PC-3 (cell line): ENCODE measurements around the gene SPPL2B.

ENCODE experiments used
- EZH2 ChIP-seq: fragments of 300-600 bp; sonication (generic); IDR thresholded peaks from one replicate; pipeline ENCODE4 v1.6.1; 2017; ENCODE audit warnings: antibody characterized with exemption, mild to moderate bottlenecking, low read length; ENCODE audit not compliant: unreplicated experiment
- TF ChIP-seq, protein P1 (sequence below): fragments of 300-600 bp; sonication (generic); conservative IDR thresholded peaks from 2 replicates; pipeline ENCODE4 v1.5.1; 2017; ENCODE audit warnings: antibody characterized with exemption, low read depth, mild to moderate bottlenecking, low read length

DNA sequence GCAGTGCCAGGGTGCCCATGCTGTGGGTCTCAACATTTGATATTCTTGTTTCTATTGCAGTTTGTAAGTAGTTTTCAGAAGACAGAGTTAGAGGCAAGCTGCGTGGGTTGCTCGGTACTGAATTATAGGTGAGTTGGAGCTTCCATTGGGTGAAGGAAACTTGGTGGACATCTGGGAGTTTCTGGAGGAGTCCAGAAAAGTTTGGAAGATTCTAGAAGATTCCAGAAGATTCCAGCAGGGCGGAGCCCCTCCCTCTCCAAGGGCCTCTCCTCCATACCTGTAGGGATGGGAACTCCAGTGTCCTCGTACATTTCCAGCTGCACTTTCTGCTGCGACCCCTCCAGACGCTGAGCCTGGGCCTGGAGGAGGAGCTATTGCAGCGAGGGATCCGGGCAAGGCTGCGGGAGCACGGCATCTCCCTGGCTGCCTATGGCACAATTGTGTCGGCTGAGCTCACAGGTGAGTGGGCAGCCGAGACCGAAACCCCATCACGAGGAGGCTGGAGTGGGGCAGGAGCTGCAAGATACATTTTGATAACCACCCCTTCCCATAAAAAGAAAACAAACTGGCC, 70.3 kb downstream of the SPPL2B start:
- TF ChIP-seq, protein P1, sequence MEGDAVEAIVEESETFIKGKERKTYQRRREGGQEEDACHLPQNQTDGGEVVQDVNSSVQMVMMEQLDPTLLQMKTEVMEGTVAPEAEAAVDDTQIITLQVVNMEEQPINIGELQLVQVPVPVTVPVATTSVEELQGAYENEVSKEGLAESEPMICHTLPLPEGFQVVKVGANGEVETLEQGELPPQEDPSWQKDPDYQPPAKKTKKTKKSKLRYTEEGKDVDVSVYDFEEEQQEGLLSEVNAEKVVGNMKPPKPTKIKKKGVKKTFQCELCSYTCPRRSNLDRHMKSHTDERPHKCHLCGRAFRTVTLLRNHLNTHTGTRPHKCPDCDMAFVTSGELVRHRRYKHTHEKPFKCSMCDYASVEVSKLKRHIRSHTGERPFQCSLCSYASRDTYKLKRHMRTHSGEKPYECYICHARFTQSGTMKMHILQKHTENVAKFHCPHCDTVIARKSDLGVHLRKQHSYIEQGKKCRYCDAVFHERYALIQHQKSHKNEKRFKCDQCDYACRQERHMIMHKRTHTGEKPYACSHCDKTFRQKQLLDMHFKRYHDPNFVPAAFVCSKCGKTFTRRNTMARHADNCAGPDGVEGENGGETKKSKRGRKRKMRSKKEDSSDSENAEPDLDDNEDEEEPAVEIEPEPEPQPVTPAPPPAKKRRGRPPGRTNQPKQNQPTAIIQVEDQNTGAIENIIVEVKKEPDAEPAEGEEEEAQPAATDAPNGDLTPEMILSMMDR = no peak
- TF ChIP-seq EZH2 = no peak
